Hepatocyte (in vitro differentiated cells): ENCODE measurements around the gene HSPA1A.

Experiments
- CTCF ChIP-seq: fragments of 200-600 bp; sonication (generic); IDR thresholded peaks from 2 replicates; pipeline ENCODE4 v1.5.1; 2016; ENCODE audit warnings: antibody characterized with exemption, mild to moderate bottlenecking; ENCODE audit not compliant: poor library complexity
- EZH2 ChIP-seq: fragments of 200-600 bp; sonication (generic); IDR thresholded peaks from 2 replicates; pipeline ENCODE4 v1.6.1; 2016; ENCODE audit warnings: antibody characterized with exemption, mild to moderate bottlenecking, borderline replicate concordance
- EZH2phosphoT487 ChIP-seq: fragments of 200-600 bp; sonication (generic); IDR thresholded peaks from one replicate; pipeline ENCODE4 v1.6.1; 2018; ENCODE audit warnings: antibody characterized with exemption, mild to moderate bottlenecking, low read depth, moderate library complexity; ENCODE audit not compliant: unreplicated experiment, severe bottlenecking

- TF ChIP-seq EZH2 (no peak), CTCF (peak; percentile 56), EZH2phosphoT487 (no peak)
These were observed 23.8 kb upstream of the HSPA1A start for GRCh38 chr6:31791324-31792089.
